ENCODE data around the gene SSC5D. TPM values are rescaled to one million over a fixed set of nuclear protein-coding genes. Genes with fewer than 3 reads are reported as not detected.

The SSC5D gene
- total RNA-seq, 1 donor from 2014 or later, result 13.5 TPM

GRCh38 chr19:55455576-55456235 is 32.5 kb upstream of the SSC5D start:
- no peak for DNase-seq (ENCODE audit: extremely low spot score in 2 of 2)
- Histone ChIP-seq H3K9me3 (no peaks in the 10 kb centered on the region), H3K4me3 (no peak overlapping the region), H3K27me3 (peaks cover 17% of the 10 kb centered on the region), H3K27ac (no peak overlapping the region), H3K4me1 (peaks cover 36% of the 10 kb centered on the region), H3K36me3 (peaks cover 0 to 5% of the 10 kb centered on the region in 2 donors)
- intact Hi-C loops (cut with DNase I), result no loop called here
- no peak for TF ChIP-seq POLR2A (IDR thresholded peaks at IDR 0.05)
- no peak for TF ChIP-seq CTCF (IDR thresholded peaks at IDR 0.05)
- TF ChIP-seq POLR2AphosphoS5 (IDR thresholded peaks at IDR 0.05; ENCODE audit: insufficient read depth in 1 of 2, low read depth in 1 of 2), result no peak

GRCh38 chr19:55456347-55456746 is 31.9 kb upstream of the SSC5D start:
- no peak for DNase-seq (ENCODE audit: extremely low spot score in 2 of 2)
- H3K27me3 ChIP-seq, result peaks cover 11% of the 10 kb centered on the region
- intact Hi-C loops (cut with DNase I), result no loop called here
- H3K4me3 ChIP-seq, result no peak overlapping the region
- peaks cover 0 to 5% of the 10 kb centered on the region in 2 donors for H3K36me3 ChIP-seq
- H3K9me3 ChIP-seq, result no peaks in the 10 kb centered on the region
- H3K4me1 ChIP-seq, result peaks cover 37% of the 10 kb centered on the region
- TF ChIP-seq CTCF (IDR thresholded peaks at IDR 0.05), result no peak
- TF ChIP-seq POLR2A (IDR thresholded peaks at IDR 0.05), result no peak
- no peak for TF ChIP-seq POLR2AphosphoS5 (IDR thresholded peaks at IDR 0.05; ENCODE audit: insufficient read depth in 1 of 2, low read depth in 1 of 2)
- no peak overlapping the region for H3K27ac ChIP-seq

GRCh38 chr19:55457683-55458457 is 30.4 kb upstream of the SSC5D start:
- no peaks in the 10 kb centered on the region for H3K9me3 ChIP-seq
- H3K4me1 ChIP-seq, result peaks cover 30% of the 10 kb centered on the region
- DNase-seq (ENCODE audit: extremely low spot score in 2 of 2), result no peak
- H3K27ac ChIP-seq, result no peak overlapping the region
- peaks cover 0 to 5% of the 10 kb centered on the region in 2 donors for H3K36me3 ChIP-seq
- TF ChIP-seq POLR2A (IDR thresholded peaks at IDR 0.05), result no peak
- no peak for TF ChIP-seq CTCF (IDR thresholded peaks at IDR 0.05)
- TF ChIP-seq POLR2AphosphoS5 (IDR thresholded peaks at IDR 0.05; ENCODE audit: insufficient read depth in 1 of 2, low read depth in 1 of 2), result no peak
- no peak overlapping the region for H3K4me3 ChIP-seq
- H3K27me3 ChIP-seq, result no peaks in the 10 kb centered on the region
- intact Hi-C loops (cut with DNase I), result no loop called here

- Histone ChIP-seq H3K4me3 (no peak overlapping the region), H3K36me3 (peaks cover 0 to 5% of the 10 kb centered on the region in 2 donors), H3K27me3 (no peaks in the 10 kb centered on the region), H3K9me3 (no peaks in the 10 kb centered on the region), H3K27ac (peak overlapping the region; percentile 80), H3K4me1 (peaks cover 29% of the 10 kb centered on the region)
- TF ChIP-seq POLR2A (IDR thresholded peaks at IDR 0.05) (no peak), CTCF (IDR thresholded peaks at IDR 0.05) (no peak), POLR2AphosphoS5 (IDR thresholded peaks at IDR 0.05; ENCODE audit: insufficient read depth in 1 of 2, low read depth in 1 of 2) (no peak)
- no peak for DNase-seq (ENCODE audit: extremely low spot score in 2 of 2)
- intact Hi-C loops (cut with DNase I), result no loop called here
Observed at GRCh38 chr19:55459551-55459949, 28.7 kb upstream of the SSC5D start.

Data from vagina (tissue), 2 donors.